HUDEP-2 (cell line): Measurements from ENCODE around the gene BRF1.
"Not testable (repeated sequence)": the region's sequence is repeated elsewhere in the genome, so short reads cannot be mapped to it uniquely, and the experiment has no call there.

Experiments
- DNase-seq, 76 experiments: peaks; one replicate each; lab custom pipeline; 2025; ENCODE audit not compliant: unreplicated experiment in 76 of 76; lab: John Stamatoyannopoulos, UW

Gene BRF1

GRCh38 chr14:105316577-105316941 is 15.8 kb upstream of the BRF1 start:
- DNase-seq = no peak

GRCh38 chr14:105315941-105316576 is 15.3 kb upstream of the BRF1 start:
- peak in 8 of 76 experiments; percentile 11 to 35 (median 16) for DNase-seq

- DNase-seq = no peak
These were observed 14.5 kb upstream of the BRF1 start for GRCh38 chr14:105315211-105315721.

GRCh38 chr14:105314287-105315200 is 13.7 kb upstream of the BRF1 start, which contains the start of gene PACS2:
Gene PACS2, plus strand, starts transcription at chr14:105314748. Its CDS starts 171 bp downstream, at chr14:105314919.
- peak in 57 of 76 experiments; percentile 2 to 76 (median 50) for DNase-seq

- DNase-seq = peak in 3 of 76 experiments; percentile 11 to 41 (median 17)
These were observed 12.8 kb upstream of the BRF1 start for GRCh38 chr14:105313381-105314286.

- no peak for DNase-seq
These were observed 12.2 kb upstream of the BRF1 start for GRCh38 chr14:105312973-105313372.

GRCh38 chr14:105311838-105312237 is 11.0 kb upstream of the BRF1 start:
- DNase-seq = no peak

- no peak for DNase-seq
These were observed 8.6 kb upstream of the BRF1 start for GRCh38 chr14:105309371-105309770.

- DNase-seq = no peak
These were observed 6.4 kb upstream of the BRF1 start for GRCh38 chr14:105307052-105307727.

- no peak for DNase-seq
These were observed 5.0 kb upstream of the BRF1 start for GRCh38 chr14:105305791-105306190.

GRCh38 chr14:105305345-105305744 is 4.5 kb upstream of the BRF1 start:
- DNase-seq = no peak

GRCh38 chr14:105304565-105304964 is 3.8 kb upstream of the BRF1 start:
- DNase-seq = no peak

GRCh38 chr14:105303949-105304348 is 3.1 kb upstream of the BRF1 start:
- DNase-seq = peak in 5 of 76 experiments; percentile 3 to 37 (median 15)

- DNase-seq = not testable (repeated sequence)
These were observed 1.1 kb upstream of the BRF1 start for GRCh38 chr14:105301915-105302249.

- DNase-seq = peak; percentile 19 to 99 (median 95)
These were observed 508 bp upstream of the BRF1 start for GRCh38 chr14:105301103-105301914.

- peak in 5 of 76 experiments; percentile 34 to 55 (median 45) for DNase-seq
These were observed 903 bp downstream of the BRF1 start for GRCh38 chr14:105299654-105300541.

- DNase-seq = not testable (repeated sequence)
These were observed 3.5 kb downstream of the BRF1 start for GRCh38 chr14:105297311-105297710.

GRCh38 chr14:105294142-105294597 is 6.6 kb downstream of the BRF1 start:
- DNase-seq = peak in 39 of 76 experiments; percentile 7 to 55 (median 27)
